GM23248 (cell line): Measurements from ENCODE around the gene MCFD2. TPM values are rescaled to one million over a fixed set of nuclear protein-coding genes. Genes with fewer than 3 reads are reported as not detected.
"Not testable (repeated sequence)": the region's sequence is repeated elsewhere in the genome, so short reads cannot be mapped to it uniquely, and the experiment has no call there.

ENCODE experiments used
- DNase-seq: peaks from one replicate; pipeline ENCODE4 v3.0.0-alpha.2; 2015
- H2AFZ ChIP-seq: fragments of 200-600 bp; sonication (generic); 2 replicates; pipeline ENCODE4 v1.6.1; 2016; ENCODE audit warnings: antibody characterized with exemption
- H3F3A ChIP-seq: fragments of 200-600 bp; sonication (generic); 2 replicates; pipeline ENCODE4 v1.6.1; 2016; ENCODE audit warnings: mild to moderate bottlenecking, antibody characterized with exemption, mixed run types; ENCODE audit not compliant: insufficient read depth
- H3K27ac ChIP-seq: fragments of 200-600 bp; sonication (generic); 2 replicates; pipeline ENCODE4 v1.5.1; 2016; ENCODE audit warnings: mild to moderate bottlenecking
- H3K27me3 ChIP-seq: fragments of 200-600 bp; sonication (generic); replicated peaks from 2 replicates; pipeline ENCODE4 v1.6.1; 2016; ENCODE audit warnings: mild to moderate bottlenecking; ENCODE audit not compliant: insufficient read depth
- H3K36me3 ChIP-seq: fragments of 200-600 bp; sonication (generic); 2 replicates; pipeline ENCODE4 v1.6.1; 2016; ENCODE audit warnings: low read depth, mild to moderate bottlenecking
- H3K4me1 ChIP-seq: fragments of 200-600 bp; sonication (generic); 2 replicates; pipeline ENCODE4 v1.6.1; 2016; ENCODE audit warnings: mild to moderate bottlenecking; ENCODE audit not compliant: insufficient read depth
- H3K4me2 ChIP-seq: fragments of 200-600 bp; sonication (generic); one replicate; pipeline ENCODE4 v1.6.1; 2016; ENCODE audit warnings: mild to moderate bottlenecking; ENCODE audit not compliant: unreplicated experiment
- H3K4me3 ChIP-seq: fragments of 200-600 bp; sonication (generic); 2 replicates; pipeline ENCODE4 v1.5.1; 2016; ENCODE audit warnings: mild to moderate bottlenecking
- H3K79me2 ChIP-seq: fragments of 200-600 bp; sonication (generic); 2 replicates; pipeline ENCODE4 v1.6.1; 2016; ENCODE audit warnings: mild to moderate bottlenecking; ENCODE audit not compliant: insufficient read depth
- H3K9ac ChIP-seq: fragments of 200-600 bp; sonication (generic); 2 replicates; pipeline ENCODE4 v1.6.1; 2016; ENCODE audit warnings: mild to moderate bottlenecking
- H3K9me2 ChIP-seq: fragments of 200-600 bp; sonication (generic); 2 replicates; pipeline ENCODE4 v1.6.1; 2016; ENCODE audit warnings: mixed run types, mild to moderate bottlenecking, moderate library complexity; ENCODE audit not compliant: insufficient read depth
- H3K9me3 ChIP-seq: fragments of 200-600 bp; sonication (generic); one replicate; pipeline ENCODE4 v1.6.1; 2017; ENCODE audit warnings: low read depth
- H4K20me1 ChIP-seq: fragments of 200-600 bp; sonication (generic); 2 replicates; pipeline ENCODE4 v1.6.0; 2016; ENCODE audit not compliant: insufficient read depth
- EZH2 ChIP-seq: fragments of 200-600 bp; sonication (generic); IDR thresholded peaks from 2 replicates; pipeline ENCODE4 v1.6.1; 2018; ENCODE audit warnings: antibody characterized with exemption, mild to moderate bottlenecking; ENCODE audit not compliant: insufficient read depth, poor library complexity, severe bottlenecking
- EZH2phosphoT487 ChIP-seq: fragments of 200-600 bp; sonication (generic); IDR thresholded peaks from 2 replicates; pipeline ENCODE4 v1.6.1; 2018; ENCODE audit warnings: antibody characterized with exemption, moderate library complexity, mild to moderate bottlenecking, low read depth; ENCODE audit not compliant: insufficient read depth
- WGBS, 2 experiments: methylation state at CpG; one replicate each; pipeline ENCODE4 v1.1.6; 2015 to 2017; ENCODE audit warnings: low lambda C conversion rate in 2 of 2, low coverage in 1 of 2; ENCODE audit errors: missing lambda C conversion rate in 2 of 2; 5-methylcytosine and 5-hydroxymethylcytosine counted together
- in situ Hi-C: fragments of 300-500 bp; cut with MboI; formaldehyde crosslinking; loops from 2 replicates; pipeline ENCODE4 v1.15.0; 2020
- polyA plus RNA-seq: library from polyadenylated mRNA; unstranded; fragments of >200 nt; fragmentation: Nextera tagmentation; extraction: Ambion mirVana; gene quantifications from 2 replicates; pipeline ENCODE4 v1.2.1, GENCODE V29; 2016
- total RNA-seq: library from RNA; depleted of rRNA; stranded (reverse); fragments of >200 nt; shearing (Covaris generic); gene quantifications from 2 replicates; pipeline ENCODE4 v1.2.3, GENCODE V29; 2014

Gene MCFD2
- total and polyA plus RNA-seq, 2 experiments from 2014 or later = 298 to 310 TPM

DNA sequence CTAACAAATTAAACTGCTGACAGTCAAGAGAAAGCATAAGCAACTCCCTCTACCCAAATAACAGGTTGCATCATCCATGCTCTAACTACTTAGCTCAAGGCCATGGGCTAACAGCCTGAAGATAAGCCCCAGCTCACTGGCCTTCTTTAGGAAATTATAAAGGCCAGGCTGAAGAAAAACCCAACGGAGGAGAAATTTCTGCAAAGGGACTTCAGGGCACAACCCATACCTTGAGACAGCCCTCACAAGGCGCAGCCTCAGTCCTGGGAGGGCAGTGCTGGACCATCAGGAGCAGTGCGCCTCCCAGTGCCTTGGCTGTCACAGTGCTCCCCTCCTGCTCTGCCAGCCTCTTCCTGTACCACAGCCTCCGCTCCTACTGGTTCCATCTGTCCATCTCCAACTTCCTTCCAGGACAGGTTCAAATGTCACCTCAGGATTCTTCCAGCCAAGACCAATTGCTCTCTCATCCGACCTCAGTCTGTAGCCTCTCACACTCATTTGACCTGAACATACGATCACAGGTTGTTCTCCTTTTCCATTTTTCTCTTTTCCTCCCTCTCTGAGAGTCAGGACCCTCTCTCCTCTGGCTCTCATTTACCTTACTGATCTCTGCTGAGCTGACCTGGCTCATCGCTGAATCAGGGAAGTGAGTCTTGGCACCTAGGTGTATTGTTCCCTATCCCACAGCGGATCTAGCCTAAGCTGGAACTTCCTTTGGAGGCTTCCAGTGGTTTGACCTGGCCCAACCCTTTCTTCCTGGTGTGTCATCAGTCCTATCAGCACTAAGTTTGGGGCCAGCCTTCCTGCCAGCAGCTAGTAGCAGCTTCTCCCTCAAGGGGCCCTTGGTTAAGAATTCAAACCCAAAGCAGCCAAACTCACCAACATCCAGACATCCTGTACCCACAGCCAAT, 1.9 kb downstream of the MCFD2 start:
- peak overlapping the region; percentile 100 for H3K4me2 ChIP-seq
- H3K4me3 ChIP-seq = peak overlapping the region; percentile 81
- peak overlapping the region; percentile 87 for H3K27ac ChIP-seq
- H3K9me3 ChIP-seq = no peaks in the 10 kb centered on the region
- H3K4me1 ChIP-seq = peaks cover 48% of the 10 kb centered on the region
- peaks cover 16% of the 10 kb centered on the region for H3K36me3 ChIP-seq
- no peak overlapping the region for H2AFZ ChIP-seq
- in situ Hi-C loops = no loop called here
- peaks cover 8% of the 10 kb centered on the region; the same call in 1 of the 2 replicates for H4K20me1 ChIP-seq
- H3K9ac ChIP-seq = peak overlapping the region; percentile 96
- no peaks in the 10 kb centered on the region for H3K27me3 ChIP-seq
- H3K9me2 ChIP-seq = no peaks in the 10 kb centered on the region
- DNase-seq = peak; percentile 79
- TF ChIP-seq EZH2phosphoT487 = no peak
- TF ChIP-seq EZH2 = no peak
- H3F3A ChIP-seq = peaks cover 65% of the 10 kb centered on the region
- H3K79me2 ChIP-seq = peaks cover 90% of the 10 kb centered on the region
- 63 to 70% methylated on average over 8 of the region's 8 CpGs for WGBS, 2 experiments

DNA sequence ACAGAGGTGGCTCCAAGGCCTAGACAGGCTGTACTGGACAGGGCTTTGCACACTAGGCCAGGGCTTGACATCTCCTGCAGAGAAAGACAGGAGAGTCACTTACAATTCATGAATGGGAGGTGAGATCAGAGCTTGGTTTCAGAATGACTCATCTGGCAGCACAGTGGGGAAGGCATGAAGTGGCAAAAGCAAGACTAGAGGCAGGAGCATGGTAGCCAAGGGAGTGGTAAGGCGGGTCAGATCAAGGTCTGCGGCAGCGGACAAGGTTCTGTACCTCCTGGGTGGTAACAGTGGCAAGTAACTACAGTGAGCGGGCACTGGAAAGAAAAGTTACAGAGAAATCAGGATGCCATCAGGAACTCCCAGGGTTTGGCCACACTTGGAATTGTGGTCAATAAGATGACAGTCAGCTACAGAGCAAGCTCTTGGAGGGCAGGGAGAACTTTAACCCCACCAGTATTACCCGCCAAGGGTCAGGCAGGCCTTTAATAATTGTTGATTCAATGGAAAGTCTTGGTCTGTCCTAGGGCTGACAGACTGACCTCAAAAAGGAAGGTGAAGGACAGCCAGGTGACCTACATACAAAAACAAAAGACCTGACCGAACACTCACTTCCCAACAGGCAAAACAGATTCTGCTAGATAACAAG, 5.7 kb downstream of the MCFD2 start:
- Histone ChIP-seq H3K9me2 (no peaks in the 10 kb centered on the region), H3F3A (peaks cover 68% of the 10 kb centered on the region), H3K79me2 (peaks cover 97% of the 10 kb centered on the region), H3K4me1 (peaks cover 44% of the 10 kb centered on the region), H3K9ac (0 out of 2 replicates have a peak overlapping the region, but pooled peaks have one; percentile 32), H3K27me3 (no peaks in the 10 kb centered on the region), H4K20me1 (peaks cover 9% of the 10 kb centered on the region; the same call in 1 of the 2 replicates), H3K4me2 (peak overlapping the region; percentile 41), H3K4me3 (no peak overlapping the region), H2AFZ (no peak overlapping the region), H3K36me3 (peaks cover 51% of the 10 kb centered on the region), H3K9me3 (no peaks in the 10 kb centered on the region), H3K27ac (peak overlapping the region; percentile 62)
- TF ChIP-seq EZH2 = no peak
- TF ChIP-seq EZH2phosphoT487 = no peak
- WGBS, 2 experiments = 74 to 81% methylated on average over 6 of the region's 6 CpGs
- in situ Hi-C loops = no loop called here
- DNase-seq = peak; percentile 93

DNA sequence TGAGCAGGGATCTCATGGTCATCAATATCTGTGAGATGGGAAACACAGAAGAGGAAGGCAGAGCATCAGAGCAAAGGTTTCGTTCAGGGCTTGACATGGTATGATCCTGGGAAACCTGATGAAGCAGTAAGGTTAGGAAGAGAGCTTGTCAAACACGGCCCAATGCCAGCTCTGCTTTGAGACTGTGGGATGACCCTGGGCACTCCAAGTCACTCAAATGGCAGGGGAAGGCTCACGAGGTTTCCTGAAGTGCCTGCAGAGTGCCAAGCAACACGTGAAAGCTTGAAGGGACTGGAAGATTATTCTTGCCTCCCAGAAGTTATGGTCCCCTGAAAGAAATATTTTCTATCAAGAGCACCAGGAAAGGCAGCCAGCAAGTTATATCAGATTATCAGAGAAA, 6.5 kb downstream of the MCFD2 start:
- Histone ChIP-seq H3K4me3 (no peak overlapping the region), H3K9ac (peak overlapping the region; percentile 32; the same call in 1 of the 2 replicates), H3K27me3 (no peaks in the 10 kb centered on the region), H3K9me3 (no peaks in the 10 kb centered on the region), H3K4me2 (peak overlapping the region; percentile 41), H3K9me2 (no peaks in the 10 kb centered on the region), H4K20me1 (peaks cover 9% of the 10 kb centered on the region; the same call in 1 of the 2 replicates), H3K4me1 (peaks cover 40% of the 10 kb centered on the region), H2AFZ (no peak overlapping the region), H3K79me2 (peaks cover 97% of the 10 kb centered on the region), H3F3A (peaks cover 61% of the 10 kb centered on the region), H3K36me3 (peaks cover 57% of the 10 kb centered on the region), H3K27ac (peak overlapping the region; percentile 62)
- TF ChIP-seq EZH2phosphoT487 (no peak), EZH2 (no peak)
- in situ Hi-C loops = no loop called here
- DNase-seq = no peak
- 55 to 58% methylated on average over 4 of the region's 4 CpGs for WGBS, 2 experiments

DNA sequence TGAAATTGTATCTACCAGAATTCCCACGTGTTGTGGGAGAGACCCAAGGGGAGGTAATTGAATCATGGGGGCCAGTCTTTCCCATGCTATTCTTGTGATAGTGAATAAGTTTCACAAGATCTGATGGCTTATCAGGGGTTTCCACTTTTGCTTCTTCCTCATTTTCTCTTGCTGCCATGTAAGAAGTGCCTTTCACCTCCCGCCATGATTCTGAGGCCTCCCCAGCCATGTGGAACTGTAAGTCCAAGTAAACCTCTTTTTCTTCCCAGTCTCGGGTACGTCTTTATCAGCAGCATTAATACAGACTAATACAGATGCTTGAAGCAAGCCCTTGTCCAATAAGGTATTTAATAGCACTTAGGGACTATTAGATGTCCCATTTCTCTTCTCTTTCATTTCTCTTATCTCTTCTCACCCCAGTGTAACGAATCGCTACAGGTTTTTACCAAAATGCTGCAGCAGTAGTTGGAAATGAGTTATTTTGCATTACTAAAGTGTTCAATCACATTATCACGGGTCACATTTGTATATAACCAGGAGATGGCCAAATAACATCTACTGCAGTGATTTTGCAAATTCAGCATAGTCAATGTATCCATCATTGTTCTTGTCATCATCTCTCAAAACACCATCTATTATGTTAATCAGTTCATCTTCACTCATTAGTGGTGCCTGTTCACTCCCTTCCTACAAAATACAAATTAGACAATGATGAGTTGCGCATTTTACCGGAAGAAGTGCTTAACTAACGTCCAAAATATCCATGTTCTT, 10.5 kb downstream of the MCFD2 start:
- in situ Hi-C loops = not testable (repeated sequence)
- WGBS, 2 experiments = 97 to 98% methylated on average over 10 of the region's 10 CpGs

DNA sequence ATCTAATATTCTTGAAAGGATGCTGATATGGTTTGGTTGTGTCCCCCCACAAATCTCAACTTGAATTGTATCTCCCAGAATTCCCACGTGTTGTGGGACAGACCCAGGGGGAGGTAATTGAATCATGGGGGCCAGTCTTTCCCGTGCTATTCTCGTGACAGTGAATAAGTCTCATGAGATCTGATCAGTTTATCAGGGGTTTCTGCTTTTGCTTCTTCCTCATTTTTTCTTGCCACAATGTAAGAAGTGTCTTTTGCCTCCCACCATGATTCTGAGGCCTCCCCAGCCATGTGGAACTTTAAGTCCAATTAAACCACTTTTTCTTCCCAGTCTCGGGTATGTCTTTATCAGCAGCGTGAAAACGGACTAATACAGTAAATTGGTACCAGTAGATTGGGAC, 12.6 kb downstream of the MCFD2 start:
- H3K9me3 ChIP-seq, H3K9ac ChIP-seq, H3K27me3 ChIP-seq, H3K4me3 ChIP-seq, DNase-seq, in situ Hi-C loops, H4K20me1 ChIP-seq, H2AFZ ChIP-seq, H3K4me1 ChIP-seq, H3K4me2 ChIP-seq, H3K9me2 ChIP-seq: not testable (repeated sequence)
- Histone ChIP-seq H3K36me3 (peaks cover 37% of the 10 kb centered on the region), H3F3A (peaks cover 31% of the 10 kb centered on the region), H3K79me2 (peaks cover 50% of the 10 kb centered on the region), H3K27ac (0 out of 2 replicates have a peak overlapping the region, but pooled peaks have one; percentile 0)
- WGBS, 2 experiments = 81 to 82% methylated on average over 6 of the region's 6 CpGs

More for the DNA sequence above, 10.5 kb downstream of the MCFD2 start:
- peaks cover 53% of the 10 kb centered on the region for H3K36me3 ChIP-seq
- H3K27ac ChIP-seq, H3K4me3 ChIP-seq, H3K9ac ChIP-seq, H4K20me1 ChIP-seq, H3K9me2 ChIP-seq, H3K9me3 ChIP-seq, H2AFZ ChIP-seq, H3K27me3 ChIP-seq, H3K4me2 ChIP-seq, DNase-seq: not testable (repeated sequence)
- H3K4me1 ChIP-seq = peaks cover 14% of the 10 kb centered on the region
- peaks cover 50% of the 10 kb centered on the region for H3F3A ChIP-seq
- peaks cover 69% of the 10 kb centered on the region for H3K79me2 ChIP-seq
